HG02943 (cell line): Measurements from ENCODE around the gene RBM38.

Source experiments
- ATAC-seq: cut with Tn5 transposase; IDR thresholded peaks from one replicate; pipeline ENCODE4 v1.9.1; 2021; ENCODE audit warnings: mild to moderate bottlenecking, low read depth, moderate library complexity; ENCODE audit not compliant: unreplicated experiment

RBM38 gene

GRCh38 chr20:57374343-57374930, 16.8 kb upstream of the RBM38 start:
- ATAC-seq: no peak

GRCh38 chr20:57374931-57375651, 16.1 kb upstream of the RBM38 start:
- no peak for ATAC-seq

GRCh38 chr20:57375652-57376230, 15.5 kb upstream of the RBM38 start:
- ATAC-seq: no peak

- no peak for ATAC-seq
Observed at GRCh38 chr20:57377350-57377749, 13.8 kb upstream of the RBM38 start.

GRCh38 chr20:57378107-57378506, 13.1 kb upstream of the RBM38 start:
- no peak for ATAC-seq

- ATAC-seq: no peak
Observed at GRCh38 chr20:57378646-57379262, 12.4 kb upstream of the RBM38 start.

- no peak for ATAC-seq
Observed at GRCh38 chr20:57379263-57379647, 11.9 kb upstream of the RBM38 start.

- no peak for ATAC-seq
Observed at GRCh38 chr20:57380081-57380750, 11.0 kb upstream of the RBM38 start.

GRCh38 chr20:57381596-57382503, 9.3 kb upstream of the RBM38 start:
- no peak for ATAC-seq

- no peak for ATAC-seq
Observed at GRCh38 chr20:57382516-57382915, 8.7 kb upstream of the RBM38 start.

GRCh38 chr20:57383447-57384347, 7.5 kb upstream of the RBM38 start:
- no peak for ATAC-seq

GRCh38 chr20:57384486-57384885, 6.7 kb upstream of the RBM38 start:
- no peak for ATAC-seq

GRCh38 chr20:57384953-57385761, 6.0 kb upstream of the RBM38 start:
- ATAC-seq: no peak

- no peak for ATAC-seq
Observed at GRCh38 chr20:57385940-57386339, 5.3 kb upstream of the RBM38 start.

GRCh38 chr20:57386762-57387161, 4.4 kb upstream of the RBM38 start:
- ATAC-seq: no peak

- no peak for ATAC-seq
Observed at GRCh38 chr20:57387463-57387862, 3.7 kb upstream of the RBM38 start.

GRCh38 chr20:57387945-57388371, 3.2 kb upstream of the RBM38 start:
- ATAC-seq: no peak
